CD4-positive, alpha-beta memory T cell (primary cell): ENCODE data around the gene VSTM2L. TPM values are rescaled to one million over a fixed set of nuclear protein-coding genes. Genes with fewer than 3 reads are reported as not detected.

Experiments used
- CTCF ChIA-PET: fragments of 350-600 bp; sonication (Branson Sonifier 250); formaldehyde crosslinking; loops from one replicate; lab custom pipeline; 2021; ENCODE audit warnings: inconsistent platforms; ENCODE audit not compliant: partially characterized antibody; lab: Charles Lee
- POLR2A ChIA-PET: fragments of 350-600 bp; sonication (Branson Sonifier 250); formaldehyde crosslinking; loops from one replicate; lab custom pipeline; 2021; ENCODE audit not compliant: partially characterized antibody; lab: Charles Lee
- DNase-seq, 5 donors: peaks; one replicate each; pipeline versions ENCODE4 v3.0.0 to v3.0.0-alpha.2; 2020 to 2022; ENCODE audit warnings: mixed read lengths in 1 of 5
- H3K27ac ChIP-seq: one replicate; pipeline ENCODE4 v1.7.0; 2013; ENCODE audit warnings: low read depth, low read length
- H3K27me3 ChIP-seq: 2 replicates; pipeline ENCODE4 v1.7.0; 2013; ENCODE audit warnings: mild to moderate bottlenecking, low read length, moderate library complexity; ENCODE audit not compliant: insufficient read depth
- H3K36me3 ChIP-seq: 2 replicates; pipeline ENCODE4 v1.7.0; 2013; ENCODE audit warnings: mild to moderate bottlenecking, low read length, moderate library complexity; ENCODE audit not compliant: insufficient read depth
- H3K4me1 ChIP-seq: 2 replicates; pipeline ENCODE4 v1.7.0; 2013; ENCODE audit warnings: mild to moderate bottlenecking, low read length, moderate library complexity; ENCODE audit not compliant: insufficient read depth
- H3K4me3 ChIP-seq, 2 donors: one replicate each; pipeline ENCODE4 v1.7.0; 2013; ENCODE audit warnings: low read length in 2 of 2, mild to moderate bottlenecking in 1 of 2
- H3K9me3 ChIP-seq, 2 donors: one replicate each; pipeline ENCODE4 v1.7.0; 2013; ENCODE audit warnings: low read length in 2 of 2, control low read depth in 1 of 2; ENCODE audit not compliant: control insufficient read depth in 1 of 2
- H3K27ac Mint-ChIP-seq, 7 donors: one replicate each; pipeline ENCODE4 v1.8.0; 2020 to 2021; ENCODE audit warnings: mixed read lengths in 7 of 7, mild to moderate bottlenecking in 6 of 7, inconsistent platforms in 3 of 7, moderate library complexity in 3 of 7
- H3K27me3 Mint-ChIP-seq, 2 donors: one replicate each; pipeline ENCODE4 v1.8.0; 2020 to 2021; ENCODE audit warnings: mixed read lengths in 2 of 2
- H3K36me3 Mint-ChIP-seq, 2 donors: one replicate each; pipeline ENCODE4 v1.8.0; 2020 to 2021; ENCODE audit warnings: mixed read lengths in 2 of 2, inconsistent platforms in 1 of 2, mild to moderate bottlenecking in 1 of 2
- H3K4me1 Mint-ChIP-seq, 4 donors: one replicate each; pipeline ENCODE4 v1.8.0; 2020 to 2021; ENCODE audit warnings: mixed read lengths in 4 of 4, mild to moderate bottlenecking in 1 of 4
- H3K4me3 Mint-ChIP-seq, 8 donors: one replicate each; pipeline ENCODE4 v1.8.0; 2020 to 2021; ENCODE audit warnings: mixed read lengths in 8 of 8, mild to moderate bottlenecking in 7 of 8, moderate library complexity in 6 of 8, inconsistent platforms in 3 of 8
- H3K9me3 Mint-ChIP-seq, 8 donors: one replicate each; pipeline ENCODE4 v1.8.0; 2020 to 2021; ENCODE audit warnings: mixed read lengths in 8 of 8, mild to moderate bottlenecking in 5 of 8, inconsistent platforms in 3 of 8, moderate library complexity in 1 of 8
- intact Hi-C: fragments of 100-400 bp; cut with micrococcal nuclease; formaldehyde crosslinking; loops from one replicate; pipeline ENCODE4 v1.15.1; 2023
- polyA plus RNA-seq, 2 donors: library from polyadenylated mRNA; unstranded; fragments of 300-500 nt; fragmentation: Illumina TruSeq; gene quantifications; one replicate each; pipeline ENCODE4 v1.2.3, GENCODE V29; 2021
- total RNA-seq, 2 experiments: library from RNA; stranded (reverse); gene quantifications; one replicate each; pipeline ENCODE4 v1.2.3, GENCODE V29; 2021

VSTM2L gene
- total and polyA plus RNA-seq, 4 experiments from 2014 or later, result not detected

GRCh38 chr20:37925265-37926165 lies 22.6 kb downstream of the VSTM2L start:
- Mint-ChIP-seq H3K4me3 (no peak overlapping the region), H3K4me1 (peaks cover 0 to 2% (median 0%) of the 10 kb centered on the region in 4 donors), H3K9me3 (no peaks in the 10 kb centered on the region), H3K36me3 (no peaks in the 10 kb centered on the region), H3K27ac (no peak overlapping the region), H3K27me3 (peaks cover 9 to 23% of the 10 kb centered on the region in 2 donors)
- Histone ChIP-seq H3K4me1 (no peaks in the 10 kb centered on the region), H3K27me3 (no peaks in the 10 kb centered on the region), H3K9me3 (no peaks in the 10 kb centered on the region), H3K4me3 (no peak overlapping the region), H3K27ac (no peak overlapping the region), H3K36me3 (no peaks in the 10 kb centered on the region)
- intact Hi-C loops, result no loop called here
- POLR2A ChIA-PET, result no interaction called here
- no peak for DNase-seq
- CTCF ChIA-PET, result no interaction called here

GRCh38 chr20:37926612-37927011 lies 23.7 kb downstream of the VSTM2L start:
- no peak overlapping the region for H3K4me3 Mint-ChIP-seq
- peaks cover 8 to 19% of the 10 kb centered on the region in 2 donors for H3K27me3 Mint-ChIP-seq
- H3K4me1 Mint-ChIP-seq, result peaks cover 0 to 2% (median 0%) of the 10 kb centered on the region in 4 donors
- Histone ChIP-seq H3K36me3 (no peaks in the 10 kb centered on the region), H3K4me1 (no peaks in the 10 kb centered on the region), H3K27ac (no peak overlapping the region), H3K27me3 (no peaks in the 10 kb centered on the region), H3K4me3 (no peak overlapping the region), H3K9me3 (no peaks in the 10 kb centered on the region)
- H3K27ac Mint-ChIP-seq, result no peak overlapping the region
- intact Hi-C loops, result no loop called here
- no peaks in the 10 kb centered on the region for H3K9me3 Mint-ChIP-seq
- no peaks in the 10 kb centered on the region for H3K36me3 Mint-ChIP-seq
- POLR2A ChIA-PET, result no interaction called here
- no peak for DNase-seq
- CTCF ChIA-PET, result no interaction called here

- no peak for DNase-seq
- POLR2A ChIA-PET, result no interaction called here
- peaks cover 9 to 19% of the 10 kb centered on the region in 2 donors for H3K27me3 Mint-ChIP-seq
- H3K36me3 ChIP-seq, result no peaks in the 10 kb centered on the region
- H3K27ac ChIP-seq, result no peak overlapping the region
- intact Hi-C loops, result no loop called here
- no peaks in the 10 kb centered on the region for H3K9me3 ChIP-seq
- H3K4me1 ChIP-seq, result no peaks in the 10 kb centered on the region
- H3K27me3 ChIP-seq, result no peaks in the 10 kb centered on the region
- H3K4me1 Mint-ChIP-seq, result peaks cover 0 to 2% (median under 1%) of the 10 kb centered on the region in 4 donors
- H3K4me3 Mint-ChIP-seq, result no peak overlapping the region
- no peaks in the 10 kb centered on the region for H3K9me3 Mint-ChIP-seq
- no peak overlapping the region for H3K4me3 ChIP-seq
- no peak overlapping the region for H3K27ac Mint-ChIP-seq
- no peaks in the 10 kb centered on the region for H3K36me3 Mint-ChIP-seq
- CTCF ChIA-PET, result no interaction called here
Measured at GRCh38 chr20:37927410-37928095, 24.6 kb downstream of the VSTM2L start.

- no peaks in the 10 kb centered on the region for H3K9me3 Mint-ChIP-seq
- ChIA-PET CTCF (no interaction called here), POLR2A (no interaction called here)
- Histone ChIP-seq H3K4me1 (no peaks in the 10 kb centered on the region), H3K36me3 (no peaks in the 10 kb centered on the region), H3K27ac (no peak overlapping the region), H3K27me3 (no peaks in the 10 kb centered on the region), H3K4me3 (no peak overlapping the region), H3K9me3 (no peaks in the 10 kb centered on the region)
- DNase-seq, result no peak
- peaks cover 10 to 21% of the 10 kb centered on the region in 2 donors for H3K27me3 Mint-ChIP-seq
- intact Hi-C loops, result no loop called here
- no peak overlapping the region for H3K4me3 Mint-ChIP-seq
- peaks cover 0 to 2% (median under 1%) of the 10 kb centered on the region in 4 donors for H3K4me1 Mint-ChIP-seq
- no peaks in the 10 kb centered on the region for H3K36me3 Mint-ChIP-seq
- no peak overlapping the region for H3K27ac Mint-ChIP-seq
Measured at GRCh38 chr20:37928996-37929682, 26.2 kb downstream of the VSTM2L start.

GRCh38 chr20:37929683-37930014 lies 26.7 kb downstream of the VSTM2L start:
- no peaks in the 10 kb centered on the region for H3K36me3 Mint-ChIP-seq
- H3K9me3 ChIP-seq, result no peaks in the 10 kb centered on the region

GRCh38 chr20:37931153-37931922 lies 28.4 kb downstream of the VSTM2L start:
- Mint-ChIP-seq H3K4me3 (no peak overlapping the region), H3K9me3 (no peaks in the 10 kb centered on the region), H3K4me1 (peaks cover 0 to 2% (median 0%) of the 10 kb centered on the region in 4 donors), H3K27me3 (peaks cover 10 to 14% of the 10 kb centered on the region in 2 donors), H3K36me3 (no peaks in the 10 kb centered on the region), H3K27ac (no peak overlapping the region)
- ChIA-PET CTCF (interaction anchor here (0.8 kb wide), 1 partner anchor 20 kb away, joined by 3 read pairs; no protein-coding TSS in a partner anchor), POLR2A (no interaction called here)
- no peak overlapping the region for H3K4me3 ChIP-seq
- H3K9me3 ChIP-seq, result no peaks in the 10 kb centered on the region
- no peaks in the 10 kb centered on the region for H3K27me3 ChIP-seq
- no peak overlapping the region for H3K27ac ChIP-seq
- DNase-seq, result no peak
- intact Hi-C loops, result no loop called here
- no peaks in the 10 kb centered on the region for H3K36me3 ChIP-seq
- no peaks in the 10 kb centered on the region for H3K4me1 ChIP-seq

More at GRCh38 chr20:37929683-37930014, 26.7 kb downstream of the VSTM2L start:
- Histone ChIP-seq H3K4me1 (no peaks in the 10 kb centered on the region), H3K27ac (no peak overlapping the region), H3K36me3 (no peaks in the 10 kb centered on the region), H3K4me3 (no peak overlapping the region), H3K27me3 (no peaks in the 10 kb centered on the region)
- Mint-ChIP-seq H3K4me1 (peaks cover 0 to 2% (median under 1%) of the 10 kb centered on the region in 4 donors), H3K27ac (no peak overlapping the region), H3K27me3 (peaks cover 10 to 20% of the 10 kb centered on the region in 2 donors), H3K4me3 (no peak overlapping the region), H3K9me3 (no peaks in the 10 kb centered on the region)
- CTCF ChIA-PET, result no interaction called here
- intact Hi-C loops, result no loop called here
- DNase-seq, result no peak
- POLR2A ChIA-PET, result no interaction called here
